Endothelial cell (in vitro differentiated cells): Measurements from ENCODE around the gene INF2. TPM values are rescaled to one million over a fixed set of nuclear protein-coding genes. Genes with fewer than 3 reads are reported as not detected.

ENCODE experiments used
- DNase-seq: peaks from one replicate; pipeline ENCODE4 v3.0.0; 2021; ENCODE audit warnings: low spot score
- H3K27ac Mint-ChIP-seq: one replicate; pipeline ENCODE4 v1.8.0; 2021; ENCODE audit warnings: mixed read lengths, inconsistent platforms; ENCODE audit not compliant: unreplicated experiment
- H3K27me3 Mint-ChIP-seq: one replicate; pipeline ENCODE4 v1.8.0; 2021; ENCODE audit warnings: mild to moderate bottlenecking, moderate library complexity, mixed read lengths, inconsistent platforms; ENCODE audit not compliant: unreplicated experiment
- H3K36me3 Mint-ChIP-seq: one replicate; pipeline ENCODE4 v1.8.0; 2021; ENCODE audit warnings: mild to moderate bottlenecking, low read depth, mixed read lengths, inconsistent platforms; ENCODE audit not compliant: unreplicated experiment
- H3K4me1 Mint-ChIP-seq: one replicate; pipeline ENCODE4 v1.8.0; 2021; ENCODE audit warnings: mild to moderate bottlenecking, mixed read lengths, inconsistent platforms; ENCODE audit not compliant: unreplicated experiment
- H3K4me3 Mint-ChIP-seq: one replicate; pipeline ENCODE4 v1.8.0; 2021; ENCODE audit warnings: mild to moderate bottlenecking, mixed read lengths, inconsistent platforms; ENCODE audit not compliant: unreplicated experiment
- H3K9me3 Mint-ChIP-seq: one replicate; pipeline ENCODE4 v1.8.0; 2021; ENCODE audit warnings: mixed read lengths, inconsistent platforms; ENCODE audit not compliant: unreplicated experiment
- CTCF ChIP-seq: fragments of 200-600 bp; sonication (generic); IDR thresholded peaks from one replicate; pipeline ENCODE4 v1.5.0; 2021; ENCODE audit warnings: antibody characterized with exemption; ENCODE audit not compliant: unreplicated experiment
- total RNA-seq: library from RNA; stranded (reverse); fragmentation: NEBNext Ultra II Directional; extraction: Animal tissue kit (Norgen Biotek cat#: 25700); gene quantifications from one replicate; pipeline ENCODE4 v1.2.1, GENCODE V29; 2021; ENCODE audit not compliant: unreplicated experiment

Gene INF2
- total RNA-seq, 1 donor from 2014 or later = 97.2 TPM

GRCh38 chr14:104657563-104658324, 31.7 kb upstream of the INF2 start:
- no peak for DNase-seq
- peaks cover 9% of the 10 kb centered on the region for H3K9me3 Mint-ChIP-seq
- H3K36me3 Mint-ChIP-seq = peaks cover 30% of the 10 kb centered on the region
- H3K27ac Mint-ChIP-seq = peak overlapping the region; percentile 52
- peaks cover 5% of the 10 kb centered on the region for H3K4me1 Mint-ChIP-seq
- no peak for TF ChIP-seq CTCF
- H3K4me3 Mint-ChIP-seq = no peak overlapping the region
- H3K27me3 Mint-ChIP-seq = peaks cover 17% of the 10 kb centered on the region

- Mint-ChIP-seq H3K9me3 (peaks cover 7% of the 10 kb centered on the region), H3K4me3 (no peak overlapping the region), H3K27ac (peak overlapping the region; percentile 52), H3K4me1 (peaks cover 5% of the 10 kb centered on the region), H3K27me3 (peaks cover 17% of the 10 kb centered on the region), H3K36me3 (peaks cover 28% of the 10 kb centered on the region)
- no peak for TF ChIP-seq CTCF
- no peak for DNase-seq
These were observed 31.1 kb upstream of the INF2 start for GRCh38 chr14:104658325-104658712.

- Mint-ChIP-seq H3K9me3 (peaks cover 2% of the 10 kb centered on the region), H3K4me1 (peaks cover 5% of the 10 kb centered on the region), H3K27ac (no peak overlapping the region), H3K4me3 (no peak overlapping the region), H3K27me3 (peaks cover 13% of the 10 kb centered on the region), H3K36me3 (peaks cover 22% of the 10 kb centered on the region)
- no peak for DNase-seq
- TF ChIP-seq CTCF = no peak
These were observed 30.3 kb upstream of the INF2 start for GRCh38 chr14:104659146-104659545.

- TF ChIP-seq CTCF = no peak
- H3K27ac Mint-ChIP-seq = no peak overlapping the region
- H3K27me3 Mint-ChIP-seq = peaks cover 15% of the 10 kb centered on the region
- H3K9me3 Mint-ChIP-seq = no peaks in the 10 kb centered on the region
- peaks cover 21% of the 10 kb centered on the region for H3K36me3 Mint-ChIP-seq
- peaks cover 7% of the 10 kb centered on the region for H3K4me1 Mint-ChIP-seq
- H3K4me3 Mint-ChIP-seq = no peak overlapping the region
- DNase-seq = no peak
These were observed 29.5 kb upstream of the INF2 start for GRCh38 chr14:104659764-104660523.

- no peak for TF ChIP-seq CTCF
- DNase-seq = no peak
- Mint-ChIP-seq H3K36me3 (peaks cover 20% of the 10 kb centered on the region), H3K27me3 (peaks cover 17% of the 10 kb centered on the region), H3K4me3 (no peak overlapping the region), H3K9me3 (no peaks in the 10 kb centered on the region), H3K4me1 (peaks cover 14% of the 10 kb centered on the region), H3K27ac (no peak overlapping the region)
These were observed 28.8 kb upstream of the INF2 start for GRCh38 chr14:104660597-104660996.
